Iris pigment epithelial cell (primary cell): ENCODE results near the gene IL1F10.

Source experiments
- DNase-seq: peaks from one replicate; pipeline ENCODE4 v3.0.0-alpha.2; 2011; ENCODE audit warnings: low read depth

Gene IL1F10

GRCh38 chr2:113058998-113059960 lies 8.5 kb upstream of the IL1F10 start, which contains the start of gene IL36RN:
TSS of gene IL36RN (plus strand) at chr2:113059198. CDS start at chr2:113059439, 241 bp downstream.
- DNase-seq: no peak

DNA sequence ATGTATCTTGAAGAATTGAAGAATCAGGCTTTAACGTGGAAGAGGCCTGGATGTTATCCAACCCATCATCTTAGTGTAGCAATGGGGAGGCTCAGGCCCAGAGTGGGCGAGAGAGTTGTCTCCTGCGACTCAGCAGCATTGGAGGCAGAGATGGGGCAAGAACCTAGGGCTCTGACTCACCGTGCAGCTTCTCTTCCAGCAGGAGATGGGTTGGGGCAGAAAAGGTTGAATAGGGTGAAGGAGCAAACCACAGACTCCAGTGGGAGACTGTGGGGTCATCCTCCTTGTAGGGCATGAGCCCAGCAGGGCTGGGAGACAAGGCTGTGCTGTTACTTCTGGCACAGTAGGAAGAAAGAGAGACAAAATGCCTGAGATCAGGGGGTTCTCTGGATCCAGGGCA lies 7.4 kb upstream of the IL1F10 start:
- peak; percentile 25 for DNase-seq

DNA sequence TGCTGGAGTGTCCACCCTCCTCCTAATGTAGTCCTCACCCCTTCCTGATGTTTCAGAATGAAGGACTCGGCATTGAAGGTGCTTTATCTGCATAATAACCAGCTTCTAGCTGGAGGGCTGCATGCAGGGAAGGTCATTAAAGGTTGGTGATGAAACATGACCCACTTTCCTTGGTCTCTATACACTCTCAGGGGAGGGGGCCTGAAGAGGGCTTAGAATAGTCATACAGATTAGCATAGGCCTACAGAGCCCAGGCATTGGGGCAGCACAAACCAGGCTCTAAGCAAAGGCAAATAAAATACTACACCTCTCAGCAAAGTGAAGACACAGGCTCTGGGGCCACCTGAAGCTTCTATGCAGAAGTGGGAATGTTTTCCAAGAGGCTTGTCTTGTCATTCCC lies 7.0 kb upstream of the IL1F10 start:
- no peak for DNase-seq

DNA sequence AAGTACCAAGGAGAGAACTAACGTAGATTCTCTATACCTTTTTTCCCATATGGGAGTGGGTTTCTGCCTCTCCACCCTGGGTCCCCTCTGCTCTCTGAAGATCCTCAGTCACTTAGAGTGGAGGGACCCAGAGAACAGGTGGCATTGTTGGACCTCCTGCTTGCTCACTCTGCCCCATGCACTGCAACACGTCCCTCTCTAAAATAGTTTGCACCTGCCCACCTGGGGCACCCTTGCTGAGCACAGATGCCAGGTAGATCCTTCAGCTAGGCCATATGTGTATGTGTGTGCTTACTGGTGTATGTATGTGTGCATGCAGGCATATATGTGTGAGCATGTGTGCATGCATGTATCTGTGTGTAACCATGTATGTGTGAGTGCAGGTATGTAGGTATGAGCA lies 6.5 kb upstream of the IL1F10 start:
- DNase-seq: no peak

- no peak for DNase-seq
Observed at GRCh38 chr2:113061896-113062770, 5.6 kb upstream of the IL1F10 start.

DNA sequence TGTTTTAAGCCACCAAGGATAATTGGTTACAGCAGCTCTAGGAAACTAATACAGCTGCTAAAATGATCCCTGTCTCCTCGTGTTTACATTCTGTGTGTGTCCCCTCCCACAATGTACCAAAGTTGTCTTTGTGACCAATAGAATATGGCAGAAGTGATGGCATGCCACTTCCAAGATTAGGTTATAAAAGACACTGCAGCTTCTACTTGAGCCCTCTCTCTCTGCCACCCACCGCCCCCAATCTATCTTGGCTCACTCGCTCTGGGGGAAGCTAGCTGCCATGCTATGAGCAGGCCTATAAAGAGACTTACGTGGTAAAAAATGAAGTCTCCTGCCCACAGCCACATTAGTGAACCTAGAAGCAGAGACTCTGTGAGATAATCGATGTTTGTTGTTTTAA lies 3.5 kb upstream of the IL1F10 start:
- DNase-seq: no peak

DNA sequence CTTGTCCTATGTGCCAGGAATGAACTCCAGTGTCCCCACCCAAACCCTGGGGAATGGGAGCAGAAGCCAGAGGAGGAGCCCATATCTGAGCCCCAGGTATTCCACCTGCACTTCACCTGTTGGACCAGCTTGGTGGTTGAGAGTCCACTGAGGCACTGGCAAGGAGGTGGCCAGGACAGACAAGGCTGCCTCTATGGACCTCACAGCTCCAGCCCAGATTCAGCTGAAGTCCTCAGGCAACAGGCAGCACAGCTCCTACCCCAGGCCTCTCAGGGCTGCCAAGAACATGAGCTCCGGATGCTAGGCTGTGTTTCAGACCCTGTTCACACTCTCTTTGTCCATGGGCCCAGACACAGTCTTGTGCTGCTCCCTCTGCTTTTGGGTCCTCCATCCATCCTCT lies 2.9 kb upstream of the IL1F10 start:
- no peak for DNase-seq

DNA sequence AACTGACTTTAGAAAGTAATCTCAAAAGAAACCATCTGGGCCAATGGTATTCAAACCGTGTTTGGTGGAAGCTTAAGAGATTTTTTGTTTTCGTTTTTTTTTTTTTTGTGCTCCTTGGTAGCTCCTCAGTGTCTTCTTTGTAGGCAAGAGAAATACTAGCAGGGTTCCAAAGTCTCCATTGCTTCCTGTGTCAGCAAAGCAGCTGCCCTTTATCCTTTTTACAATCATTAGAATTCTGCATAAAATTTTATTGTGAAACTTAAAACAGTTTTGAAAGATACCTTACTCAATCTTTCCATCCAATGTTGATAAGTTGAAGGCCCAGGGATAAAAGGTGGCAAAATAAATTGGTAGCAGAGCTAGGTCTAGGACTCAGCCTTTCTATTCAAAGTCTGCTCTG lies 479 bp downstream of the IL1F10 start:
- no peak for DNase-seq

DNA sequence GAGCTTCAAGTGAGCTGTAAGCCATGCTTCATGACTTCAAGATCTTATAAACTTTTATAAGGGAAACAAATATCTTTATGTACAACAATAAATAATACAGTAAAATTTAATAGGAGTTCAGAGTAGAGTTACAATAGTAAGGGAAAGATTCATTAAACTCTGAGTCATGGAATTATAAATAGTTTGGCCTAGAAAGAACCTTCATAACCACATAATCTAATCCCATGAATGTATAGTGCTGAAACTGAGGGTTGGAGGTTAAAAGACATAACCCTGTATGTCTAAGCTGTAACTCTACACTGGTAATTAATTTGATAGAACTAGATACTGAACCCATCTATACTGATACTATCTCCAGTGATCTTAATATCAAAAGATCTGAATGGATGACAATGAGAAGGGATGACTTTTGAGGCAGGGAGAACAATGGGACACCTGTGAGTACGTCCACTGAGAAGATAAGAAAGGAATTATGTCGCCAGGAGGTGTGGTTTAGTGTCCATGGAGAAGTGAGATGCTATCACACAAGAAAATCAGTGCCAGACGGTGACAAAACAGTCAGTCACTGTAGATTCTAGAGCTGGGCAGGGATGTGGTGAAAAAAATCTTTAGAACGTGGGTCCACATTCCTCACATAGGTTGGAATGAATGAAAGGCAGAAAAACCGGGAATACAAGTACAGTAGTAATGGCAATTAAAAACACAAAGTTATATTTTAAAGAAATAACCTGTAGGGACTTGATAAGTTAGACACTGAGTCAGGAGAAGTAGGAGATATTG lies 1.1 kb downstream of the IL1F10 start:
- DNase-seq: no peak

DNA sequence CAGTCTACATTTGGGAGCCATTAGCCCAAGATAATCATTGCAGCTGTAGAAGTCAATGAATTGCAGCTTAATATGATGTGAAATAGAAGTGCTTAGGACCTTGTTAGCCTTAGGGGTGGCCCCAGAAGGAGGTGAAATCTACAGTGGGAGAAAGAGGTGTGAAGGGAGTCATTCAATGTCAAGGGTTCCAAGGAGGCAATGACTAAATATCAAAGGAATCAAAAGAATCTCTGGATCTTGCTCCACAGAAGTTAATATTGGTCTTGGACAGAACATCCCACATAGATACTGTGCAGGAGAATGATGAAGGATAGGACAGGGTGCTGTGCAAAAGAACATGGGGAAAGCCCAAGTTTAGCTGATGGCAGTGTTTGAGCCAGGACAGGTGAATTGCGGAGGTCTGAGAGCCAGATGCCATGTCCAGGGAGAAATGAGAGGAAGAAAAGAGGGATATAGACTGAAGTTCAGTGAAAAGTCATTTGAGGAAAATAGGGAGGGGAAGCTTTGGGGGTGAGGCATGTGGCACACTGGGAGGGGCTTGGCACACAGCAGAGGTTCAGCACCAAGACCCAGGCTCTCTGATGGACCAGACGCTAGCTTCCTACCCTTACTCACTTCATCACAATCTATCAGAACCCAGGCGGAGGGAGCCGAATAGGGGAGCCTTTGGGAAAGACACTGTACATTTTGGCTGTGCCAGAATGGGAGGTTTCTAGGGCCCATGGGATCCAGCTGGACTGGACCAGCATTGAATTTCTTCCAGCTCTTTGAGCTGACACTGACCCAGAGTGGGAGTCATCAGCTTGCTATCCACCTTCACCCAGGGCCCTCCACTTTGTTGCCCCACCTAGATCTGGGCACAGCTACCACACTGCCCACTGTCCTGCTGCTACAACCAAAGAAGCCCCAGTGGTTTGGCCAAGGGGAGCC lies 2.2 kb downstream of the IL1F10 start:
- DNase-seq: no peak

DNA sequence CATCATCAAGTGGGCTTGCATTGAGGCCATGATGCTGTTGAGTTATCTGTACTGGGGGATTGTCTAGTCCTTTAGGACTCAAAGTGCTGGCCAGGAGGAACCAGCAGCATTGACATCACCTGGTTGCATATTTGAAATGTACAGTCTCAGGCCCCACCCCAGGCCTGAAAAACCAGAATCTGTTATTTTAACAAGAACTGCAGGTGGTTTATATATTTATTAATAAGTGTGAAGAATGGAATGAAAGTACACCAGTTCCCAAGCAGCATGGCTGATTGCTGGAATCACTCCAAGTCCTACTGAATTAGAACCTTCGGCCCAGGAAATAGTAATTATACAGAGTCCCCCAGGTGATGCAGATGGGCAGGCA lies 2.8 kb downstream of the IL1F10 start:
- DNase-seq: no peak

DNA sequence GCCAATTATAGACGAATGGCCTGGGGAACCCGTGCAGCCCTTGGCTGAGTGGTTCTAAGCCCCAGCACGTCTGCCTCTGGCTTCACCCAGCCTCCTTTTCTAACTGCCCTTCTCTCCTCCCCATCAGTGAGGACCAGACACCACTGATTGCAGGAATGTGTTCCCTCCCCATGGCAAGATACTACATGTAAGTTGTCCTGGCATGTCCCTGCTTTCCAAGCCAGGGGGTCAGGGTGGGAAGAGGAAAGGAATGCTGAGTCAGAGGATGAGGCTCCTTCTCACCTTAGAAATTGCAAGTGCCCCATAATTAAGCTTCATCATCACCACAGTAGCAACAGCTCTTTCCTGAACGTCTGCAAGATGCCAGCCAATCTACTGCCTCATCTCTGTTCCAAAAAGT lies 4.8 kb downstream of the IL1F10 start:
- no peak for DNase-seq

- DNase-seq: no peak
Observed at GRCh38 chr2:113073325-113073834, 5.6 kb downstream of the IL1F10 start.

- DNase-seq: no peak
Observed at GRCh38 chr2:113075030-113075429, 7.3 kb downstream of the IL1F10 start.

DNA sequence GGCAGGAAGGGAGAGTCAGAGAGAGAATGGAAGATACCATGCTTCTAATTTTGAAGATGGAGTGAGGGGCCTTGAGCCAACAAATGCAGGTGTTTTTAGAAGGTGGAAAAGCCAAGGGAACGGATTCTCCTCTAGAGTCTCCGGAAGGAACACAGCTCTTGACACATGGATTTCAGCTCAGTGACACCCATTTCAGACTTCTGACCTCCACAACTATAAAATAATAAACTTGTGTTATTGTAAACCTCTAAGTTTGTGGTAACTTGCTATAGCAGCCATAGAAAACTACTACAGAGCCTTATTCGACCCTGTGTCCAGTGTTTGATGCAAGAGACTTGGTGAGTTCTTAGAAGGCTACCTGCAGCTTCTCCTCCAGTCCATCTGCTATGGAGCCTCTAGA lies 7.8 kb downstream of the IL1F10 start:
- no peak for DNase-seq

DNA sequence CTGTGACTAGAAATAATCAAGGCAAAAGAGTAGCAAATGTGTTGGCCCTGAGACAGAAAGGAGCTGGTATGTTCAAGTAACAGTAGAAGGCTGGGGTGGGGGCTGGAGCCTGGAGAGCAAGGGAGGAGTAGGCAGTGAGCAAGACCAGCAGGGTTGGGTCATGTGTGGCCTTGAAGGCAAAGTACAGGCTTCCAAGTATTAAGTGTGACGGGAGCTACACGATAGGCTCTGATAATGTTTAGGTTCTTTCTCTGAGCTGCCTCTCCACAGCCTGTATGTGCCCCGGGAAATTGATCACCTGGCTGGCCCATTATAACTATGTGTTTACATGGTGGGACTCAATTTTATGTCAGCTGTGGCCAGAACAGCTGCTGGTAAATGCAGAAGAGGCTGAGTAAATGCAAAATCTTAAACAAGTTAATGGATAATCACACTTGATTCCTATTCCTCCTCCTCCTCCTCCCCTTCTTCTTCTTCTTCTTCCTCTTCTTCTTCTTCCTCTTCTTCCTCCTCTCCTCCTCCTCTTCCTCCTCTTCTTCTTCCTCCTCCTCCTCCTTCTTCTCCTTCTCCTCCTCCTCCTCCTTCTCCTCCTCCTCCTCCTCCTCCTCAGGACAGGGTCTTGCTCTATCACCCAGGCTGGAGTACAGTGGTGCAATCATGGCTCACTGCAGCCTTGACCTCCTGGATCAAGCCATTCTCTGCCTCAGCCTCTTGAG lies 9.3 kb downstream of the IL1F10 start:
- DNase-seq: no peak

- peak; percentile 10 for DNase-seq
Observed at GRCh38 chr2:113077921-113078320, 10.2 kb downstream of the IL1F10 start.

DNA sequence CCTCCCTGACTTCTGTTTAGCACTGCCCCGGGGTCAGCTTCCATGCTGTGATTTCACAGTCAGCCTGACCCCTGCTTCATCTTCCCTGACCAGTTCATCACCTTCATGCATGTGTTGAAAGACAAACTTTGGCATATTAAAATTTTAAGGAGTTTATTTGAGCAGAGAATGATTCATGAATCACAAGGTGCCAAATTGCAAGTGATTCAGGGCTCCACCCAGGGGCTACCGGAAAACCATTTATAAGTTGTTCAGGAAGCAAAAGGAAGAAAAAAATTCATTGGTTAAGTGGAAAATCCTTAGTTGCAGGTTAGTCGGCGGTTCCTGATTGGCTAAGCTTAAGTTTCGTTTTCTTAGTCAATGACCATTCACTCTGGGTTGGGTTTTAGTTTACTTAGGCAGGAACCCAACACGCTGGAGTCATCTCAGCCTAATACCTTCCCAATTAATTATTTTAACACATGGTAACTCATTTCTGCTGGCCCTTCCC lies 10.6 kb downstream of the IL1F10 start:
- peak; percentile 31 for DNase-seq

DNA sequence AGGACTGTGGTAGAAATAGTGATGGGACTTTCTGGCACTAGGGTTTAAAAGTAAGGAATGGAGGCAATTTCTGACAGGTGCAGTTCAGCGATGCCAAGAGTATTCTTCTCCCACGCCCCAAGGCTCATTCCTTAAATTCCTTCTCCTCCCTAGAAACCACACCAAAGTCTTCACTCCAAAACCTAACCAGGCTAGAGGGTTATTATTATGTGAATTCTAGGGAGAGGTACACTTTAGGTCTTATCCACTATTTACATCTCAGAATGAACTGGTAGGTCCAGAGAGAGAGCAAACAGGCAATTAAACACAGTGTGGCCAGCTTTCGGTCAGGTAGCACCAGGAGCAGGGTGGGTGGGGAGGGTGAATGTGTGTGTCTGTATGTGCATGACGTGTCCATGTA lies 11.4 kb downstream of the IL1F10 start:
- DNase-seq: no peak

DNA sequence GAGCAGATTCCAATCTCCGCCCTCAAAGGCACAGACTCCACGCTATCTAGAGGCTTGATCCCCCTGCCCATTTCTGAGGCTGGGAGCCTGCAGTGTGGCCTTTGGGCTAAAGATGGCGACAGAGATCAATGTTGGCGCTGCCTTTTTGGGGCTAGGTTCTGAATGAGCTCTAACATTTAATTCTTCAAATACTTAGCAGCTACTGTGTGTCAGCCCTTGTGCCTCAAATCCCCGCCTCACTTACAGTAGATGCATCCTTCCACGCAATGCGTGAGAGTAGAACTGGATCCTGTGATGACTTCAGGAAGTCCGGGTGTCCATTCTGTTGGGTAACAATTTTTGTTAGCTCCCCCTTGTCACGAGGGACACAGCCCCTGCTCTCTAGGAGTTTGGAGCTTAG lies 12.4 kb downstream of the IL1F10 start:
- DNase-seq: peak; percentile 10
